ENCODE results near the gene ZNF516. TPM values are rescaled to one million over a fixed set of nuclear protein-coding genes. Genes with fewer than 3 reads are reported as not detected.

ZNF516 gene
- total RNA-seq, 2 experiments from 2014 or later: 1.5 to 2.0 TPM

- Mint-ChIP-seq H3K4me3 (no peak overlapping the region), H3K27me3 (peaks cover 4% of the 10 kb centered on the region), H3K27ac (no peak overlapping the region), H3K4me1 (peaks cover 2% of the 10 kb centered on the region), H3K9me3 (ENCODE audit: low read depth) (no peaks in the 10 kb centered on the region), H3K36me3 (no peaks in the 10 kb centered on the region)
- ATAC-seq (peak; percentile 49), DNase-seq (peak; percentile 73)
- CTCF ChIA-PET: no interaction called here
These were observed 145.9 kb downstream of the ZNF516 start for GRCh38 chr18:76349067-76349715.

- no peak for ATAC-seq
- Mint-ChIP-seq H3K36me3 (no peaks in the 10 kb centered on the region), H3K4me1 (peaks cover 2% of the 10 kb centered on the region), H3K27ac (no peak overlapping the region), H3K27me3 (peaks cover 2% of the 10 kb centered on the region), H3K9me3 (ENCODE audit: low read depth) (no peaks in the 10 kb centered on the region), H3K4me3 (no peak overlapping the region)
- no peak for DNase-seq
- CTCF ChIA-PET: interaction anchor here (1.0 to 1.2 kb wide), 2 partner anchors 12 to 142 kb away, joined by 3 to 4 read pairs; no protein-coding TSS in a partner anchor
These were observed 146.6 kb downstream of the ZNF516 start for GRCh38 chr18:76348267-76349066.

- H3K27ac Mint-ChIP-seq: no peak overlapping the region
- peaks cover 2% of the 10 kb centered on the region for H3K4me1 Mint-ChIP-seq
- CTCF ChIA-PET: interaction anchor here (1.0 to 1.2 kb wide), 2 partner anchors 11 to 140 kb away, joined by 3 to 4 read pairs; no protein-coding TSS in a partner anchor
- no peaks in the 10 kb centered on the region for H3K36me3 Mint-ChIP-seq
- no peaks in the 10 kb centered on the region for H3K9me3 Mint-ChIP-seq (ENCODE audit: low read depth)
- H3K27me3 Mint-ChIP-seq: peaks cover 2% of the 10 kb centered on the region
- no peak overlapping the region for H3K4me3 Mint-ChIP-seq
- ATAC-seq (no peak), DNase-seq (no peak)
These were observed 147.7 kb downstream of the ZNF516 start for GRCh38 chr18:76347341-76347740.

DNA sequence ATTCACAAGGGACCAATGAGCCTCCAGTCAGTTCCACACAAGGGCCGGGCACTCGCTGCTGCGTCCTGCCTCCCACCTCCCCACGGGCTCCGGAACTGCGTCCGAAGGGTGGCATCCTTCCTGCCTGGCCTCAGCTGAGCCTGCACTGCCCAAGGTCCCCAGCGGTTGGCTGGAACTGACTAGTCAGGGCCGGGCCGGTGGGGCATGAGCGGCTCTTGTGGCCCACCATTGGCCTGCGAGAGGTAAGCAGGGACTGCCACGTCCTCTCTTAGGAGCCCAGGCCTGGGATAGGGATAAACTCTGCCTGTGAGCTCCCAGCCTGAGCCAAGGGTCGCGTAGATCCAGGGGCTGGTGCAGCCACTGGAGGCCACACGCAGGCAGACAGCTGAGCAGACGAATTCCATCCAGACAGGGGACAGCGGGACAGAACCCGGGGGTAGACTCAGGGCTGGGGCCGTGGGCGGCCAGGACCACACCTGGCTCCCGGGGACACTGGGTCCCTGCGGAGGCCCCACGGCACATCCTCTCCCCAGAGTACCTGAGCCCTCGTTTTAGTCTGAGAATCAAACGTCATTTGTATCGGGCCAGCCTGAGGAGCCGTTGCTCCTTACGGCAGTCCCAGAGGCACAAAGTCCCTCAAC lies 148.4 kb downstream of the ZNF516 start:
- H3K36me3 Mint-ChIP-seq: no peaks in the 10 kb centered on the region
- DNase-seq: no peak
- H3K27me3 Mint-ChIP-seq: peaks cover 2% of the 10 kb centered on the region
- H3K27ac Mint-ChIP-seq: no peak overlapping the region
- H3K9me3 Mint-ChIP-seq (ENCODE audit: low read depth): no peaks in the 10 kb centered on the region
- CTCF ChIA-PET: no interaction called here
- no peak overlapping the region for H3K4me3 Mint-ChIP-seq
- ATAC-seq: no peak
- H3K4me1 Mint-ChIP-seq: peaks cover 2% of the 10 kb centered on the region

- H3K9me3 Mint-ChIP-seq (ENCODE audit: low read depth): no peaks in the 10 kb centered on the region
These were observed 149.1 kb downstream of the ZNF516 start for GRCh38 chr18:76345901-76346300.

GRCh38 chr18:76343938-76344569 lies 151.0 kb downstream of the ZNF516 start:
- CTCF ChIA-PET: no interaction called here
- H3K4me3 Mint-ChIP-seq: no peak overlapping the region
- H3K4me1 Mint-ChIP-seq: peaks cover under 1% of the 10 kb centered on the region
- ATAC-seq: no peak
- H3K9me3 Mint-ChIP-seq (ENCODE audit: low read depth): no peaks in the 10 kb centered on the region
- no peaks in the 10 kb centered on the region for H3K36me3 Mint-ChIP-seq
- DNase-seq: no peak
- no peak overlapping the region for H3K27ac Mint-ChIP-seq
- peaks cover under 1% of the 10 kb centered on the region for H3K27me3 Mint-ChIP-seq

More at GRCh38 chr18:76345901-76346300, 149.1 kb downstream of the ZNF516 start:
- DNase-seq: no peak
- peaks cover 2% of the 10 kb centered on the region for H3K27me3 Mint-ChIP-seq
- no peak for ATAC-seq
- CTCF ChIA-PET: no interaction called here
- H3K4me3 Mint-ChIP-seq: no peak overlapping the region
- no peak overlapping the region for H3K27ac Mint-ChIP-seq
- peaks cover 2% of the 10 kb centered on the region for H3K4me1 Mint-ChIP-seq
- H3K36me3 Mint-ChIP-seq: no peaks in the 10 kb centered on the region

- H3K36me3 Mint-ChIP-seq: no peaks in the 10 kb centered on the region
- CTCF ChIA-PET: no interaction called here
- ATAC-seq: no peak
- H3K9me3 Mint-ChIP-seq (ENCODE audit: low read depth): no peaks in the 10 kb centered on the region
- no peak overlapping the region for H3K4me3 Mint-ChIP-seq
- no peaks in the 10 kb centered on the region for H3K4me1 Mint-ChIP-seq
- no peak for DNase-seq
- H3K27ac Mint-ChIP-seq: no peak overlapping the region
- H3K27me3 Mint-ChIP-seq: no peaks in the 10 kb centered on the region
These were observed 154.6 kb downstream of the ZNF516 start for GRCh38 chr18:76340410-76340809.

GRCh38 chr18:76339246-76339620 lies 155.8 kb downstream of the ZNF516 start:
- Mint-ChIP-seq H3K4me3 (no peak overlapping the region), H3K36me3 (no peaks in the 10 kb centered on the region), H3K9me3 (ENCODE audit: low read depth) (no peaks in the 10 kb centered on the region), H3K27ac (no peak overlapping the region), H3K27me3 (no peaks in the 10 kb centered on the region), H3K4me1 (no peaks in the 10 kb centered on the region)
- CTCF ChIA-PET: no interaction called here
- no peak for ATAC-seq
- DNase-seq: no peak

- Mint-ChIP-seq H3K27ac (no peak overlapping the region), H3K36me3 (no peaks in the 10 kb centered on the region), H3K4me3 (no peak overlapping the region), H3K4me1 (no peaks in the 10 kb centered on the region), H3K27me3 (no peaks in the 10 kb centered on the region), H3K9me3 (ENCODE audit: low read depth) (no peaks in the 10 kb centered on the region)
- CTCF ChIA-PET: interaction anchor here (1.2 kb wide), 1 partner anchor 12 kb away, joined by 3 read pairs; no protein-coding TSS in a partner anchor
- DNase-seq (no peak), ATAC-seq (no peak)
These were observed 156.3 kb downstream of the ZNF516 start for GRCh38 chr18:76338619-76339245.

GRCh38 chr18:76338088-76338487 lies 157.0 kb downstream of the ZNF516 start:
- Mint-ChIP-seq H3K36me3 (no peaks in the 10 kb centered on the region), H3K4me3 (no peak overlapping the region), H3K27ac (no peak overlapping the region), H3K4me1 (no peaks in the 10 kb centered on the region), H3K27me3 (no peaks in the 10 kb centered on the region), H3K9me3 (ENCODE audit: low read depth) (no peaks in the 10 kb centered on the region)
- ATAC-seq (no peak), DNase-seq (no peak)
- CTCF ChIA-PET: interaction anchor here (1.2 kb wide), 1 partner anchor 11 kb away, joined by 3 read pairs; no protein-coding TSS in a partner anchor

DNA sequence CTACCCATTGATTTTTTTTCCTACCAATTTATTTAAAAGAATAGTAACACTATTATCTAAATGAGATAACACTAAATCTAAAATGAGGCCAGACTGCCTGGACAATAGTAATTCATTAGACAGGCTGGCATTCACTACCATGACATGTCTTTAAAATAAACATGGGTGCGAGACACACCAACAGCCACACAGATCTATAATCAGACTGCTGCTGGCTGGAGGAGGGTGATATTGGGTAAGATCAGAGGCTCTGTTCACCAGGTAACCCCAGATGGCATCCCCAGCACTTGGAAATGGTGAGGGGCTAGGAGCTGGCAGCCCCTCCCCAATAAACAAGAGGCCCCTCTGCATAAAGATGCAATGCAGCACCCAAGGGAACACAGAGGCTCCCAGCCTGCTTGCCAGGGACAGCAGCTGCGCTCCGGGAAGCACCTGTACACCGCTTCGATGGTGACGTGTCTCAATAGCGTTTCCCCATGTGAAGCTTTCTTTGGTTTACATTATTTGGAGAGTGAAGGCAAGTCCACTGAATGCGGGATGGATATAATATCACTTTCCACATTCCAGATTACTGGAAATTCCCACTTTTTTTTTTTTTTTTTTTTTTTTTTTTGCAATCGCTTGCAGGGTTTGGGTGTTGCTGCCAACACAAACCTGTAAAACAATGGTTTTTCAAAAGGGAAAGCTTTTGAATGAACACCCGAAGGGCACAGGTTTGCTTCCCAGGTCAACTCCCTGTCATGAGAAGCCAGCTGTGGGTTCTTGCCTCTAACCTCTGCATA lies 159.0 kb downstream of the ZNF516 start:
- no peak for DNase-seq
- H3K4me3 Mint-ChIP-seq: no peak overlapping the region
- CTCF ChIA-PET: interaction anchor here (1.3 kb wide), 1 partner anchor 12 kb away, joined by 4 read pairs; no protein-coding TSS in a partner anchor
- no peak overlapping the region for H3K27ac Mint-ChIP-seq
- no peaks in the 10 kb centered on the region for H3K4me1 Mint-ChIP-seq
- H3K27me3 Mint-ChIP-seq: peaks cover 9% of the 10 kb centered on the region
- H3K9me3 Mint-ChIP-seq (ENCODE audit: low read depth): no peaks in the 10 kb centered on the region
- no peaks in the 10 kb centered on the region for H3K36me3 Mint-ChIP-seq
- ATAC-seq: no peak

GRCh38 chr18:76328140-76328539 lies 166.9 kb downstream of the ZNF516 start:
- ATAC-seq (no peak), DNase-seq (no peak)
- Mint-ChIP-seq H3K4me1 (peaks cover 3% of the 10 kb centered on the region), H3K9me3 (ENCODE audit: low read depth) (no peaks in the 10 kb centered on the region), H3K4me3 (no peak overlapping the region), H3K27me3 (peaks cover 19% of the 10 kb centered on the region), H3K36me3 (no peaks in the 10 kb centered on the region), H3K27ac (no peak overlapping the region)
- CTCF ChIA-PET: interaction anchor here (1.1 kb wide), 1 partner anchor 17 kb away, joined by 3 read pairs; no protein-coding TSS in a partner anchor

All from activated CD8-positive, alpha-beta memory T cell treated with anti-CD3 and anti-CD28 coated beads, Interleukin-2, amount 10 ng/mL, durations not matched to agents 7 days and 5 days (primary cell).